ENCODE measurements around the gene UIMC1.
"Not testable (repeated sequence)": the region's sequence is repeated elsewhere in the genome, so short reads cannot be mapped to it uniquely, and the experiment has no call there.

UIMC1 gene

DNA sequence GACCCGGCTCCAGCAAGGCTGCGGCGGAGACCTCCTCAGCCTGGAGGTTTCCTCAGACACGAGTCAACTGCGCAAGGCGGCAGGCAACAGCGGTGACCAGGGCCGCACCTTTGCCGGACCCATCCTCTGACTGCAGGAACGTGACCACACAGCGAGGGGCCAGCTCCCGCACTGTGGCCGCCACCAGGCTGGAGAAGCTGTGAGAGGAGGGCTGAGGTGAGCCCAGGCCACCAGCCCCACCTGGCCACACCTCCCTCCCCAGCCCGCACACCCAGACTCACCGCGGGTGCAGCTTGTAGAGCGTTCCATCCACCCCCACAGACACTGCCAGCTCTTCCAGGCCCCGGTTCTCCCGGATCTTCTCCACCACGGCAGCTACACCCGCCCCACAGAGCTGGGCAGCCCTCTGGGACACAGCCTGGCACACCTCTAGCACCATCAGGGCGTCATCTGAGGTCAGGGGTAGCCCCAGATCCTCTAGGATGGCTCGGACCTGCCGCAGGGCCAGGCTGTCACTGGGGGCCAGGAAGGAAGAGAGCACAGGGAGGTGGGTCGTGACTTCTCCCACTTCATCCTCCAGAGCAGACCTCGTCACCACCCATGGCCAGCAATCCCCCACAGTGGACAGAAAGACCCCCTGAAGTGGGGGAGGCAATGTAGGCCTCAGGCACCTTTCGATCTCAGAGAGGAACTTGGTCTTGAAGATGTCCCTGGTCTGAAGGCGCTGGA, 125.4 kb downstream of the UIMC1 start:
- DNase-seq: no peak

DNA sequence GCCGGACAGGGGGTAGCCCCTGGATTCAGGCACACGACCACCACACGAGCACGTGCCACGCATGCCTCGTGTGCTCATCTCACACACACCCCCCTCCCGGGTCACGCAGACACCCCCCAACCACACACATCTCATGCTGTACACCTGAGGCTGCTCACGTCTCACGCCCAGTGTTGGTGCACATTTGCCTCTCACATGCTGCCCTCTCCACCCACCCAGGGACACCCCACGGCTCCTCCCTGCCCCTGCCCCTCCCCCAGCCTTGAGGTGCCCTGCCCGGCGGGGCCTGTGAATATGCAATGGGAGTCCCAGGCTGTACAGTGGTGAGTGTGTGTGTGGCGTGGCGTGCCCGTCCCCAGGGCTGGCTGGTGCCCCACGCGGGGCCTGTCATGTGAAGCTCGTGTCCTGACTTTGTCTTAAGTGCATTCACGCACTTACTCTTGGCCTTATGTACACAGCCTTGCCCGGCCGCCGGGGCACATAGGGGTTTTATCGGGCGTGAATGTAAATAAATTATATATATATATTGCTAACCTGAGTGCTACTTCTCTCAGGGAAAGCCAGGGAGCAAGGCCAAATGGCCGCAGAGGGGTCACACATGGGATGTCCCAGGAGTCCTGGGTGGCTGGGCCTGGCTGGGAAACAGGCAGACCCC, 126.1 kb downstream of the UIMC1 start:
- no peak for DNase-seq

DNA sequence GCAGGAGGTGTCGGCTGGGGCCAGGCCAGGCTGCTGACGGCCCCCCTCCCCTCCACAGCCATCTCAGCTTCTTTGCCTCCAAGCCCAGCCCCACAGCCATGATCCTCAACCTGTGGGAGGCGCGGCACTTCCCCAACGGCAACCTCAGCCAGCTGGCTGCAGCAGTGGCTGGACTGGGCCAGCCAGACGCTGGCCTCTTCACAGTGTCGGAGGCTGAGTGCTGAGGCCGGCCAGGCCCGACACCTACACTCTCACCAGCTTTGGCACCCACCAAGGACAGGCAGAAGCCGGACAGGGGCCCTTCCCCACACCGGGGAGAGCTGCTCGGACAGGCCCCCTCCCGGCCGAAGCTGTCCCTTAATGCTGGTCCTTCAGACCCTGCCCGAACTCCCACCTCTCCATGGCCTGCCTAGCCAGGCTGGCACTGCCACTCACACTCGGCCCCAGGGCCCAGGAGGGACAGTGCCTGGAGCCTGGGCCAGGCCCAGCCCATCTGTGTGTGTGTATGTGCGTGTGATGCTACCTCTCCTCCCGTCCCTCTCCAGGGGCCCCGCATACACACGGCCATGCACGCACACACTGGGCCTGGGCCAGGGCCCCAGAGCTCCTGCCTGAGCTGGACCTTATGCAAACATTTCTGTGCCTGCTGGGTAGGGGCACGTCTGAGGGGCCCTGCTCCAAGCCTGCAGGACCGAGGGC, 126.8 kb downstream of the UIMC1 start:
- no peak for DNase-seq

DNA sequence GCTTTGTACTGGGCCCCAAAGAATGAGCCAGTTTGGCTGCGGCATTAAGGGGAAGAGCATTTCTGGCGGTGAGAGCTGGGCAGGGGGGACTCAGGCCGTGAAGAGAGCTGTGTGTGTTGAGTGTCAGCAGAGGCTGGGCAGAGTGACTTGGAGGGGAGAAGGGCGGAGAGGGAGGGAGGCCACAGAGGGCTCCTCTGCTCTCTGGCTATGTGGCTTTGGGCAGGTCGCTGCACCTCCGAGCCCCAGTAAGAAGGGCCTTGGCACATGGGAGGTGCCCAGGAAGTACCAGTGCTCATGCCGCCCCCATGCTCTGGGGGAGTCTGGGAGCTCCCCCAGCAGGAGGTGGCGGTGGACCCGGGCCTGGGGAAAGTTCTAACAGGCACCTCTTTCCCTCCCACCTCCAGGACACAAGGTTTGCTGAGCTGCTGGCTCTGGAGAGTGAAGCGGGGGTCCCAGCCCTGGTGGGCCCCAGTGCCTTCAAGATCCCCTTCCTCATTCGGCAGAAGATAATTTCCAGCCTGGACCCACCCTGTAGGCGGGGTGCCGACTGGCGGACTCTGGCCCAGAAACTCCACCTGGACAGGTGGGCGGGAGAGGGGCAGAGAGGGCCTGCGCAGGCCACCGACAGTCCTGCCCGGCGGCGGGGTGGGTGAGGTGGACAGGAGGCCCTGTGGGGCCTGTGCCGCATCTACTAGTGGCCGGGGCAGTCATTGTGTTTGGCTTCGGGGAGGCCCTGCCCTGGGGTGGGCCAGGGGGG, 127.5 kb downstream of the UIMC1 start:
- DNase-seq: no peak

DNA sequence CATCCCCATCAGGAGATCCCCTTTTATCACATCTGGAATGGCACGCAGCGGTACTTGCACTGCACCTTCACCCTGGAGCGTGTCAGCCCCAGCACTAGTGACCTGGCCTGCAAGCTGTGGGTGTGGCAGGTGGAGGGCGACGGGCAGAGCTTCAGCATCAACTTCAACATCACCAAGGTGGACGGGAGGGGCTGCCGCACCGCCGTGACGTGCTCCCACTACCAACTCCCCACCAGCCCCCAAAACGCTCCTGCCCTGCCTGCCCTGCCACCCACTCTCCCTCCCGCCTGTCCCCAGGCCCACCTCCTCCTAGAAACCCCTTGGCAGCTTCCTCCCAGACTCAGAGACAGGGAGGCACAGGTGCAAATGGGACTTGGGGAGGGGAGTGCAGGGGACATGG, 128.1 kb downstream of the UIMC1 start:
- DNase-seq: no peak

DNA sequence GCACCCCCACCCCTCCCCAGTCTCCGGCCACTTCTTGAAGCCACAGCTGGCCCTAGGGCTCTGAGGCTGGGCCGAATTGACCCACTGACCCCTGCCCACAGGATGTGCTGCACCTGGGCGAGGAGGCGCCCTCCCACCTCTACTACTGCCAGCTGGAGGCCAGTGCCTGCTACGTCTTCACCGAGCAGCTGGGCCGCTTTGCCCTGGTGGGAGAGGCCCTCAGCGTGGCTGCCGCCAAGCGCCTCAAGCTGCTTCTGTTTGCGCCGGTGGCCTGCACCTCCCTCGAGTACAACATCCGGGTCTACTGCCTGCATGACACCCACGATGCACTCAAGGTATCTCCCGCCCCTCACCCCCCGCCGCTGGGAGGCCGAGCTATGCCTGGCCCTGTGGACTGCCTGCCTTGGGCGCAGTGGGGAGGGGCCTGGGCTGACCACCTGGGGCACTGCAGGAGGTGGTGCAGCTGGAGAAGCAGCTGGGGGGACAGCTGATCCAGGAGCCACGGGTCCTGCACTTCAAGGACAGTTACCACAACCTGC, 128.7 kb downstream of the UIMC1 start:
- DNase-seq: no peak

DNA sequence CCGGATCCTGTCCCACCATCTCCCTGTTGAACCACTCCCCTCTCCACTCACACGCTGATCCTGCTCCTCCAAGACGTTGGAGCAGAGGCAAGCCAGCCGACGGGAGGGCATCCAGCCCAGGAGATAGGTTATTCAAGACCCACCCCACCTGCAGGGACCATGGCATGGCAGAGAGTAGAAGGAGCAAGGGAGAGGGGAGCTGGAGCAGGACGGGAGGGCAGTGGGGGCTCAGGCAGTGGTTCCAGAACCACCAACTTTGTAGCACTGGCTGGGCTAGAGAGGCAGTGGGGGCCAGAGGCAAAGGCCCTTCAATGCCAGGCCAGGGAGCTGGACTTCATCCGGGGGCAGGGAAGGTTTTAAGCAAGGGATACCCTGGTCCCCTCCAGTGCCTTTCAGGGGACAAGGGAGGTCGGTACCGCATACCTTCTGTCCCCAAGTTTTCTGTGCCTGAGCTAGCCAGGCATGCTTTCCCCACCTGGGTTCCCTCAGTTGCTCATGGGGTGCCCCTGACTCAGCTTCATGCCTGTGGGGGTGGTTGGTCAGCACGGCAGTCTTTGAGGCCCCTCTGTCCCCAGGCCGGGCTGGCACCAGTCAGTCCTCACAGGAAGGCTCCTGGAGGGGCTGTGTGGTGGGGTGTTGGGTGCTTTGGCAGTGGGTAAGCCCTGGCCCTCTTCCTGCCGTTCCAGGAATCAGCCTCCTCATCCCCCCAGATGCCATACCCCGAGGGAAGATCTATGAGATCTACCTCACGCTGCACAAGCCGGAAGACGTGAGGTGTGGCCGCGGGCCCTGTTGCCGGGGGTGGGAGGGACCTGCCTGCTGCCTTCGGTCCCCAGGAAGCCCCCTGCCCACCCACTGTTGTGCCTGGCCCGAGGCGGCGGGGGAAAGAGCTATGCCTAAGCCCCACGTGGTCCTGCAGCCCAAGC, 129.8 kb downstream of the UIMC1 start:
- no peak for DNase-seq

DNA sequence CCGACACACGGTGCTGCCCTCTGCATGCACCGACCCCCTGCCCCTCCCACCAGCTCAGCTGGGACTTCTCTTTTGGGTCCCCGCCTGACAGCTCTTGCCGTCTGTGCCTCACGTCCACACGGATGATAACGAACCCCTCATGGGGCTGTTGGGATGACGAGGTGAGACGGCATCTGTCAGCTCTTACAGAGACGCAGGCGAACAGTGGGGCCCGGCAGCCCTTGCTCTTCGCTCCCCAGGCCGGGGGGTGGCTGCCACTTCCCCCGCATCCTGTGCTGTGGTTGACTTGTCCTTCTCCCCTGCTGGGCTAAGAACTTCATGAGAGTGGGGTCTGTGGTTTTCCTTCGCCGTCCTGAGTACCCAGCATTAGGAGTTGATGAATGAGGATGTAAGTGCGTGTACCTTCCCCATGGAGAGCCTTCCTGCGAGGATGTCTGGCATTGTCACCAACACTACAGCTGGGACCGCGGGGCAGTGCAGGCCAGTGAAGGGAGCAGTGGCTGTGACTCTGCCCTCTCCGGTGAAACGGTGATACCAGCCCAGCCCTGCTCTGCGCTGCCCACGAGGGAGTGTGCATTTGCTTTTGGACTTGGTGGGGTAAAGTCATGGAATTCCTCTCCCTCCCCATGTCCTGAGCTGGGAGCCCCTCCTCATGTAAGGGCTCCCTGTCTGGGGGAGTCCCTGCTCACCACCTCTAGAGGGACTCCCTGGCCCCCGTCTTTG, 130.6 kb downstream of the UIMC1 start:
- DNase-seq: no peak

DNA sequence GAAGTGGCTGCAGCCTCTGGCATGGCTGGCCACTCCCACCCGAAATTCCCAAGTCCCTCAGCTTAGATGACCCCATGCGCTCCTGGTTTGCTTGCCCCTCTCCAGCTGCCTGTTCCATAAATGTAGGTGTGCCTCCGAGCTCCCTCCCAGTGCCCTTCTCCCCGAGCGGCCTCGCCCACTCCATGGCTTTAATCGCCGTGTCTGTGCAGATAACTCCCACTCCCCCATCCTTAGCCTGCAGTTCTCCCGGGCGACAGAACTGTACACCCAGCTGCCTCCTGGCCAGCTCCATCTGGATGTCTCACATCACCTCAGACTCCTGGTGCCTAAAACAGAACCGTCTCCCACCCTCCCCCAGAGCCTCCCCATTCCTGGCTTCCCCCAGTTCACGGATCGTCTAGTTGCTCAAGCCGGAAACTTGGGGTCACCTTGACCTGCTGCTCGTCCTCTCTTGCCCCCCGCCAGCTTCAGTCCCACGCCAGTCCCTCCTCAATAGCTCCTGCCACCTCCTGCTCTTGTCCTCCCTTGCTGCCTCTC, 131.5 kb downstream of the UIMC1 start:
- DNase-seq: no peak

DNA sequence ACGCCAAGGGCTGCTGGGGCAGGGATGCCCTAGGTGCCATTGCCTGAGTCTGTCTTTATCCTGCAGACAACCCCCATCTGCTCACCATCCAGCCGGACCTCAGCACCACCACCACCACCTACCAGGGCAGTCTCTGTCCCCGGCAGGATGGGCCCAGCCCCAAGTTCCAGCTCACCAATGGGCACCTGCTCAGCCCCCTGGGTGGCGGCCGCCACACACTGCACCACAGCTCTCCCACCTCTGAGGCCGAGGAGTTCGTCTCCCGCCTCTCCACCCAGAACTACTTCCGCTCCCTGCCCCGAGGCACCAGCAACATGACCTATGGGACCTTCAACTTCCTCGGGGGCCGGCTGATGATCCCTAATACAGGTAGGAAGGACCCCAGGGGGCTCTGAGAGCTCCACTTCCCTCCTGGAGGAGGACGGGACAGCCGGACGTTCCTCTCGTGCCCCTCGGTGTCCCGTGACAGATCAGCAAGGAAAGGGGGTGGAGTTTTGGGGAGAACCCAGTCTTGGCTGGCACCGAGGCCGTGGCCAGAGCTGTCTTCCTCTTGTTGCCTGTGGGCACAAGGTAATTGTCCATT, 132.3 kb downstream of the UIMC1 start:
- no peak for DNase-seq

DNA sequence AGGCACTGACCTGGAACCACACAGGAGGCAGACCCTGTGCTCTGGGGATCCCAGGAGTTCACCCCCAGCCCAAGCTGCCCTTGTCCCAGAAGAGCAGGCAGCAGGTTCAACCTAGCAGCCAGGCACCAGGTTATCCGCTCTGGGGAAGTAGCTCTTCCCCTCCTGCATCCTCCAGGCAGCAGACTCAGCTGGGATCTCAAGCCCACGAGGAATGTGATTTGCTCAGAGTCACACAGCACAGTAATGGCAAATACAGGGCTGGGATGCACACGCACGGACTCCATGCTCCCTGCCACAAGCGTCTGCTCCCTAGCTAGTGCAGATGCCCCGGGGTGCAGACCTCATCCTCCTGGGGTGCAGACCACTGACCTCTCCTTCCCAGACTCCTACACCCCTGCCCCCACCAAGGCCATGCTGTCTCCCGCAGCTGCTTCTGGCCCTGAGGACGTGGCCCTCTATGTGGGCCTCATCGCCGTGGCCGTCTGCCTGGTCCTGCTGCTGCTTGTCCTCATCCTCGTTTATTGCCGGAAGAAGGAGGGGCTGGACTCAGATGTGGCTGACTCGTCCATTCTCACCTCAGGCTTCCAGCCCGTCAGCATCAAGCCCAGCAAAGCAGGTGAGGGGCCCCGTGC, 132.9 kb downstream of the UIMC1 start:
- DNase-seq: no peak

DNA sequence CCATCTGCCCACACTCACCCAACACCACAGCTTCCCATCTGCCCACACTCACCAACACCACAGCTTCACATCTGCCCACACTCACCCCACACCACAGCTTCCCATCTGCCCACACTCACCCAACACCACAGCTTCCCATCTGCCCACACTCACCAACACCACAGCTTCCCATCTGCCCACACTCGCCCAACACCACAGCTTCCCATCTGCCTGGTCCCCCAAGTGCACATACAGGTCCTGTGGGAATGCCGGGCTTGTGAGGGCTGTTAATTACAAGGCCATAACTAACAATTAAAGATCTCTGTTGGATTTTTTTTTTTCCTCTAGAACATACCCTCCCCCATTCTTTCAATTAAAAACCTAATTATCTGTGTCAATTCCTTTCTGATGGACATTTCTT, 133.6 kb downstream of the UIMC1 start:
- not testable (repeated sequence) for DNase-seq

DNA sequence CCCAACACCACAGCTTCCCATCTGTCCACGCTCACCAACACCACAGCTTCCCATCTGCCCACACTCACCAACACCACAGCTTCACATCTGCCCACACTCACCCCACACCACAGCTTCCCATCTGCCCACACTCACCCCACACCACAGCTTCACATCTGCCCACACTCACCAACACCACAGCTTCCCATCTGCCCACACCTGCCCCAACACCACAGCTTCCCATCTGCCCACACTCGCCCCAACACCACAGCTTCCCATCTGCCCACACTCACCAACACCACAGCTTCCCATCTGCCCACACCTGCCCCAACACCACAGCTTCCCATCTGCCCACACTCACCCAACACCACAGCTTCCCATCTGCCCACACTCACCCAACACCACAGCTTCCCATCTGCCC, 134.0 kb downstream of the UIMC1 start:
- DNase-seq: not testable (repeated sequence)

DNA sequence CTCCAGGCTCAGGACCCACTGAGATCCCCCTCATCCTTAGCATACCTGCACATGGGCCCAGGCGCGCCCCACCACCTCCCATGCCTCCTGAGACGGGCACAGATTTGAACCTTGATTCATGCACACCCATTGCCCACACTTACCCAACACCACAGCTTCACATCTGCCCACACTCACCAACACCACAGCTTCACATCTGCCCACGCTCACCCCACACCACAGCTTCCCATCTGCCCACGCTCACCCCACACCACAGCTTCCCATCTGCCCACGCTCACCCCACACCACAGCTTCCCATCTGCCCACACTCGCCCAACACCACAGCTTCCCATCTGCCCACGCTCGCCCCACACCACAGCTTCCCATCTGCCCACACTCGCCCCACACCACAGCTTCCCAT, 135.9 kb downstream of the UIMC1 start:
- DNase-seq: not testable (repeated sequence)

DNA sequence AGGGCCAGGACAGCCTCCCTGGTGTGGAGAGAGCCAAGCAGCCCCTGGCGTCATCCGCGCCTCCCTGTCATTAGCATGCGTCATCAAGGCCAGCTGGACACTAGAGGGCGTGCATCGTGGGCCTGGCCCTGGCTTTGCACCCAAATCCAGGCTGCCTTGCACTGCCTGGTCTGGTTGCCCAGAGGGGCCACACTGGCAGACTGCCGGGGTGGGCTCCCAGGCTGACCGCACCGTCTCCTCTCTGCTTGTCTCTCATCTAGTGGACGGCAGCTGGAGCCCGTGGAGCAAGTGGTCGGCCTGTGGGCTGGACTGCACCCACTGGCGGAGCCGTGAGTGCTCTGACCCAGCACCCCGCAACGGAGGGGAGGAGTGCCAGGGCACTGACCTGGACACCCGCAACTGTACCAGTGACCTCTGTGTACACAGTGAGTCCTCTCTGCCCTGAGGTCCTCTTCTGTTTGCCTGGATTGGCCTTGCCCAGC, 136.4 kb downstream of the UIMC1 start:
- no peak for DNase-seq

DNA sequence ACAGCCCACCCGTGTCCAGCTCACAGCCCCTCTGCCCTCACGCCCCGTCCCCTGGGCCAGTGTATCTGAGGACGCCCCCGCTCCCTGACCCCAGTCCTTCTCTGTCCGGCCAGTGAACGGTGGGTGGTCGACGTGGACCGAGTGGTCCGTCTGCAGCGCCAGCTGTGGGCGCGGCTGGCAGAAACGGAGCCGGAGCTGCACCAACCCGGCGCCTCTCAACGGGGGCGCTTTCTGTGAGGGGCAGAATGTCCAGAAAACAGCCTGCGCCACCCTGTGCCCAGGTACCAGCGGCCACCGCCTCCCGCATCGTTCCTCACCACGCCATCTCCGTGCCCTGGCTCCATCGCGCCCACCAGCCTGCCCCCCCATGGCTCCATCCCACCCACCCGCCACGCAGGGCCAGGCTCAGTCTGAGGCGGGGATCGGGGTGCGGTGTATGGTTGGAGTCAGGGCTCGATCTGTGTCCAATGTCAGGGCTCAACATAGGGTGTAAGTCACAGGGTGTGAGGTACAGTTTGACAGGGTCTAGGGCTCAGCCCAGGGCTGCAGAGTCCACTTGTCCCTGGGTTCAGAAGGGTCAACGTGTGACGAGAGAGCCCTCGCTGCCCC, 137.0 kb downstream of the UIMC1 start:
- no peak for DNase-seq

DNA sequence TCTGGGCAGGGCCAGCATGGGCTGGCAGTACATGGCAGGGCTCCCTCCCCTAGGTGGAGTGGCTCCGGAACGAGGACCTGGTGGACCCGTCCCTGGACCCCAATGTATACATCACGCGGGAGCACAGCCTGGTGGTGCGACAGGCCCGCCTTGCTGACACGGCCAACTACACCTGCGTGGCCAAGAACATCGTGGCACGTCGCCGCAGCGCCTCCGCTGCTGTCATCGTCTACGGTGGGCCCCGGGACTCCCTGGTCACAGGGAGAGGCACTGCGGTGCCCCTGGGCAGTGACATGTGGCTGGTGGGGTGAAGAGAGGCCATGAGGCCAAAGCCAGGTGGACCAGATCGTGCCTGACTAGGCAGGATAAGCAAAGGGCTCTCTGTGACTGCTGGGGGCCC, 137.8 kb downstream of the UIMC1 start:
- DNase-seq: no peak

DNA sequence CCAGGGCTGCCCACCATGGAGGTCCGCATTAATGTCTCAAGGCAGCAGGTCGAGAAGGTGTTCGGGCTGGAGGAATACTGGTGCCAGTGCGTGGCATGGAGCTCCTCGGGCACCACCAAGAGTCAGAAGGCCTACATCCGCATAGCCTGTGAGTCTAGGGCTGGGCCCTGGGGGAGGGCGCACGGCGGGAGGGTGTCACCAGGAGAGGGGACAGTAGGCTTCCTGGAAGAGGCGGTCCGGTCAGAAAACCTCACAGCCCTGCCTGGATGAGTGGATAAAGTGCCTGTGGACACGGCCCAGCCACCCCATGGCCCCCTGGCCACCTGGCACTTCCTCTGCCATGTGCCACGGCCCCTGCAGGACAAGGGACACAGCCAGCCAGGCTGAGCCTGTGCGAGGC, 138.5 kb downstream of the UIMC1 start:
- no peak for DNase-seq

DNA sequence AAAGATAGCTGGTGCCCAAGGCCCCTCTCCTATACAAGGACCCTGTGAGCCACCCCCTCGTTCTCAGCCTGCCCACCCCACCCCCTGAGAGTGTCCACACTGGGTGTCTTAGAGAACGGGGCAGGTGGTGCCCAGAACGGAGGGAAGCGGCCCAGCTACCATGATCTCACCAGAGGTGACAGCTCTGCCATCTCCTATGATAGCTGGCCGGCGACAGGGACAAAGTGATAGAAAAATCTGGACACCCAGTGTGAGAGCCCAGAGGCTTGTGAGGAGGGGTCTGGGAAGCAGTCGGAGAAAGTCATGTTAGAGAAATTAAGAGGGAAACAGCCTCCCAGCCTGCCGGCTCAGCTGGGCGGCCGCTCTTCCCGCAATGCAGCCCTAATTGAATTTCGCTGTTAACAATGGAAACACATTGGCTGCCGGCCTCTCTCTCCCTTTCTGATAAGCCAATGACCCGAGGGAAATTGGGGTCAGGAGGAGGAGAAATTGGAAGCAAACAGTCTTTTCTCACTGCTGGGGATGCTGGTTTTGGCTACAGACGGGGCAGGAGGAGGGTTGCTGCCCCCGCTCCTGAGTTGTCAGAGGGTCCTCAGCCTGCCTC, 139.8 kb downstream of the UIMC1 start:
- no peak for DNase-seq
